ENCODE results near the gene LDB1. TPM values are rescaled to one million over a fixed set of nuclear protein-coding genes. Genes with fewer than 3 reads are reported as not detected.

LDB1 gene
- total and polyA plus RNA-seq, 2 of the 13 experiments (the other 11 are each of a cell fraction or from before 2014, with no cell fraction given): 17.2 to 45.5 TPM

DNA sequence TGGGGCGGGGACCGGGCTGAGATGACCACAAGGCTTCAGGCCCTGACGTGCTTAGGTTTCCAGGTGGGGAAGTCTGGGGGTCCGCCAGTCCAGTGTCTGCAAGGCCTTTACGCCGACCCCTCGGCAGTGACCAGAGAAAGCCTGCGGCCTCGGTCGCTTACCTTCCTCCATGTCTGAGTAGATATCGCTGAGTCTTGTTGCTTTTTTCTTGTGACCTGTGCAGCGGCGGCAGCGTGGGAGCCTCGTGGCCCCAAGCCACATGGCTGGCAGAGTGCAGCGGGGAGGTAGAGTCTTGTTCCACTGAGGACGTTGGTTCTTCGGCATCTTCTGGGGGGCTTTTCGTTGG, 32.4 kb upstream of the LDB1 start (continued):
- TF ChIP-seq AFF4 (CRISPR knock-in tag; IDR thresholded peaks at IDR 0.05) (0 out of 2 replicates have a peak, but pooled peaks have one; percentile 47), AHDC1 (CRISPR knock-in tag; IDR thresholded peaks at IDR 0.05; ENCODE audit: borderline replicate concordance) (peak; percentile 19; the same call in 1 of the 2 replicates), ZNF687 (CRISPR knock-in tag; IDR thresholded peaks at IDR 0.05) (peak; percentile 85), ZSCAN5A (CRISPR knock-in tag; IDR thresholded peaks at IDR 0.05; ENCODE audit: borderline replicate concordance) (no peak), ZNF883 (CRISPR knock-in tag; IDR thresholded peaks at IDR 0.05; ENCODE audit: not compliant biosample characterization) (peak; percentile 83), DR1 (CRISPR knock-in tag; IDR thresholded peaks at IDR 0.05) (peak; percentile 7; the same call in 1 of the 2 replicates), RNF2 (conservative IDR thresholded peaks at IDR 0.05; ENCODE audit: low read depth) (0 out of 2 replicates have a peak, but pooled peaks have one; percentile 30), DMAP1 (CRISPR knock-in tag; IDR thresholded peaks at IDR 0.05) (peak; percentile 79), ZNF747 (CRISPR knock-in tag; IDR thresholded peaks at IDR 0.05; ENCODE audit: borderline replicate concordance) (0 out of 2 replicates have a peak, but pooled peaks have one; percentile 58), ZNF367 (CRISPR knock-in tag; IDR thresholded peaks at IDR 0.05; ENCODE audit: borderline replicate concordance) (no peak)
- TF ChIP-seq, protein P1, sequence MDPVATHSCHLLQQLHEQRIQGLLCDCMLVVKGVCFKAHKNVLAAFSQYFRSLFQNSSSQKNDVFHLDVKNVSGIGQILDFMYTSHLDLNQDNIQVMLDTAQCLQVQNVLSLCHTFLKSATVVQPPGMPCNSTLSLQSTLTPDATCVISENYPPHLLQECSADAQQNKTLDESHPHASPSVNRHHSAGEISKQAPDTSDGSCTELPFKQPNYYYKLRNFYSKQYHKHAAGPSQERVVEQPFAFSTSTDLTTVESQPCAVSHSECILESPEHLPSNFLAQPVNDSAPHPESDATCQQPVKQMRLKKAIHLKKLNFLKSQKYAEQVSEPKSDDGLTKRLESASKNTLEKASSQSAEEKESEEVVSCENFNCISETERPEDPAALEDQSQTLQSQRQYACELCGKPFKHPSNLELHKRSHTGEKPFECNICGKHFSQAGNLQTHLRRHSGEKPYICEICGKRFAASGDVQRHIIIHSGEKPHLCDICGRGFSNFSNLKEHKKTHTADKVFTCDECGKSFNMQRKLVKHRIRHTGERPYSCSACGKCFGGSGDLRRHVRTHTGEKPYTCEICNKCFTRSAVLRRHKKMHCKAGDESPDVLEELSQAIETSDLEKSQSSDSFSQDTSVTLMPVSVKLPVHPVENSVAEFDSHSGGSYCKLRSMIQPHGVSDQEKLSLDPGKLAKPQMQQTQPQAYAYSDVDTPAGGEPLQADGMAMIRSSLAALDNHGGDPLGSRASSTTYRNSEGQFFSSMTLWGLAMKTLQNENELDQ (CRISPR knock-in tag; IDR thresholded peaks at IDR 0.05; ENCODE audit: borderline replicate concordance): no peak
